Psoas muscle (tissue), 8 donors: Measurements from ENCODE around the gene ATP9A. TPM values are rescaled to one million over a fixed set of nuclear protein-coding genes. Genes with fewer than 3 reads are reported as not detected.

Experiments used
- ATAC-seq, 4 donors: fragments of 200-7000 bp; cut with Tn5 transposase; one replicate each; pipeline ENCODE4 v1.9.1; 2020; ENCODE audit warnings: moderate library complexity in 3 of 4, mild to moderate bottlenecking in 2 of 4
- DNase-seq, 2 donors: peaks; one replicate each; pipeline ENCODE4 v3.0.0-alpha.2; 2020
- H3K27ac ChIP-seq: fragments of 200-600 bp; one replicate; pipeline ENCODE4 v1.8.0; 2022
- H3K27me3 ChIP-seq, 3 donors: fragments of 200-600 bp in 1 of 3; one replicate each; pipeline versions ENCODE4 v1.6.1 to v1.8.0; 2013 to 2022; ENCODE audit warnings: low read length in 2 of 3, mild to moderate bottlenecking in 2 of 3, moderate library complexity in 1 of 3; ENCODE audit not compliant: insufficient read depth in 3 of 3
- H3K36me3 ChIP-seq, 2 donors: fragments of 200-600 bp in 1 of 2; one replicate each; pipeline versions ENCODE4 v1.6.1 to v1.8.0; 2013 to 2022; ENCODE audit warnings: low read depth in 1 of 2, mild to moderate bottlenecking in 1 of 2, moderate library complexity in 1 of 2; ENCODE audit not compliant: insufficient read depth in 1 of 2
- H3K4me1 ChIP-seq: fragments of 200-600 bp; one replicate; pipeline ENCODE4 v1.8.0; 2022
- H3K4me3 ChIP-seq: fragments of 200-600 bp; one replicate; pipeline ENCODE4 v1.8.0; 2022; ENCODE audit warnings: mild to moderate bottlenecking
- H3K9me3 ChIP-seq: fragments of 200-600 bp; one replicate; pipeline ENCODE4 v1.8.0; 2022
- WGBS, 3 donors: extraction: QIAGEN DNeasy Blood & Tissue Kit; methylation state at CpG; one replicate each; pipeline versions ENCODE4 v1.1.6 to v1.1.7; 2013; 5-methylcytosine and 5-hydroxymethylcytosine counted together
- intact Hi-C, 2 donors: fragments of 100-400 bp; cut with DNase I; formaldehyde crosslinking; loops; one replicate each; pipeline versions ENCODE4 v1.11.0 to v1.14.2; 2022
- polyA plus RNA-seq, 3 donors: library from polyadenylated mRNA; stranded (reverse); fragments of 200-250 nt; gene quantifications; one replicate each; pipeline ENCODE4 v1.2.3, GENCODE V29; 2013
- total RNA-seq, 4 donors: library from RNA; stranded (reverse); fragmentation: NEBNext Ultra II Directional in 2 of 4; extraction: Animal tissue kit (Norgen Biotek cat#: 25700) in 2 of 4; gene quantifications; one replicate each; pipeline versions ENCODE4 v1.2.1 to v1.2.4, GENCODE V29; 2021 to 2023
- TF ChIP-seq, protein P1 (sequence below): fragments of 200-600 bp; IDR thresholded peaks from one replicate; pipeline ENCODE4 v1.8.0; 2022; ENCODE audit warnings: antibody characterized with exemption
- donor health status: healthy with polysubstance abuse.
- donor health status: DM: no; HTN: no; CAD: no; lungs with moderate emphysema.
- donor health status: Bipolar disorder and iron deficiency.
- donor health status: healthy.
- donor health status: DM: yes; HTN: yes; CAD: no.
- donor health status: DM: no; HTN: no; CAD: no.
- donor health status: DM: no; HTN: no; CAD: no.
- donor health status: DM: yes; HTN: yes; CAD: no.

Gene ATP9A
- total and polyA plus RNA-seq, 7 donors = 1.8 to 42.3 (median 17.2) TPM

DNA sequence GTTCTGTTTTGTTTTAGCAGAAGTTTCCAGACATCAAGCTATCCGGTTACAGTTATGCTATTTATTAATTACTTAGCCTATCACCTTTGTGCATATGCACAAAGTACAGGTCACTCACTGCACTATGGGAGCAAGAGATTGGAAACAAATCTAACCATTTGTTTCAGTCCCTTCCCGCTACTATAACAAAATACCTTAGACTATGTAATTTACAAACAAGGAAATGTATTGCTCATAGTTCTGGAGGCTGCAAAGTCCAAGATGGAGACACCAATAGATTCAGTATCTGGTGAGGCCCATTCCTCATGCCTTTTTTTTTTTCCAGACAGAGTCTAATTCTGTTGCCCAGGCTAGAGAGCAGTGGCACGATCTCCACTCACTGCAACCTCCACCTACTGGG, 35.1 kb downstream of the ATP9A start:
- ATAC-seq (no peak), DNase-seq (no peak)
- H3K36me3 ChIP-seq = no peaks in the 10 kb centered on the region
- H3K4me3 ChIP-seq = no peak overlapping the region
- peaks cover 10% of the 10 kb centered on the region for H3K4me1 ChIP-seq
- H3K9me3 ChIP-seq = no peaks in the 10 kb centered on the region
- intact Hi-C loops = no loop called here
- H3K27ac ChIP-seq = no peak overlapping the region
- TF ChIP-seq, protein P1, sequence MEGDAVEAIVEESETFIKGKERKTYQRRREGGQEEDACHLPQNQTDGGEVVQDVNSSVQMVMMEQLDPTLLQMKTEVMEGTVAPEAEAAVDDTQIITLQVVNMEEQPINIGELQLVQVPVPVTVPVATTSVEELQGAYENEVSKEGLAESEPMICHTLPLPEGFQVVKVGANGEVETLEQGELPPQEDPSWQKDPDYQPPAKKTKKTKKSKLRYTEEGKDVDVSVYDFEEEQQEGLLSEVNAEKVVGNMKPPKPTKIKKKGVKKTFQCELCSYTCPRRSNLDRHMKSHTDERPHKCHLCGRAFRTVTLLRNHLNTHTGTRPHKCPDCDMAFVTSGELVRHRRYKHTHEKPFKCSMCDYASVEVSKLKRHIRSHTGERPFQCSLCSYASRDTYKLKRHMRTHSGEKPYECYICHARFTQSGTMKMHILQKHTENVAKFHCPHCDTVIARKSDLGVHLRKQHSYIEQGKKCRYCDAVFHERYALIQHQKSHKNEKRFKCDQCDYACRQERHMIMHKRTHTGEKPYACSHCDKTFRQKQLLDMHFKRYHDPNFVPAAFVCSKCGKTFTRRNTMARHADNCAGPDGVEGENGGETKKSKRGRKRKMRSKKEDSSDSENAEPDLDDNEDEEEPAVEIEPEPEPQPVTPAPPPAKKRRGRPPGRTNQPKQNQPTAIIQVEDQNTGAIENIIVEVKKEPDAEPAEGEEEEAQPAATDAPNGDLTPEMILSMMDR = no peak
- 92 to 96% (median 95%) methylated on average over 3 of the region's 3 CpGs for WGBS, 3 donors
- no peaks in the 10 kb centered on the region for H3K27me3 ChIP-seq

DNA sequence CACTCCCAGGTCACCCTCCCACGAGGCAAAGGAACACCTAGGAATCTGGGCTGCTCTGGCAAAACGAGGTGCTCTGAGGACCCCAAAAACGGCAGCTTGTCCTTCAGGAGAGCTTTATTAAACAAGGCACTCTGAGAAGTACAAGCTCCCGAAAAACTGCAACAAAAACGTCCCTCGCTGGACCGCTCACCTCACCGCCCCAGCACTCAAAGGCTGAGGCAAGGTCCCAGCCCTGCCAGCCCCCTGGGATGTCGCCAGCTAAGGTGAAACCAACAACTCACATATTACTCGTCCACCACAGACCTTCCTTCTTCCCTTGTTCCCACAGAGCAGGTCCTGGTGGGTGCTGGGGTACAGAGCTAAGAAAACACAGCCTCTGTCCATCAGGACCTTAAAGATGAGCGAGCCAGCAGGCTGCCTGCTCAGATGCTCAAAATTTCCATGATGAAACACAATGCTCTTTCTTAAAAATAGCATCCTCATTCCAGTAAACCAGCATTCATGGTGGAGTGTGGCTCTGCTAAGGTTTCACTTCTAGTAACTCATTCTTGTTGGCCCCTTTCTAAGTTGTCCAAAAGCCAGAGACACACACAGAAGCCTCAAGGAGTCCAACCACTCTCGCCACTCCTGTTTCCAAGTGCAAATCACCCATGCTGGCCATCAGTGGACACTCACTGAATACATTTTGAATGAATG, 35.9 kb downstream of the ATP9A start:
- Histone ChIP-seq H3K4me3 (peak overlapping the region; percentile 34), H3K27me3 (no peaks in the 10 kb centered on the region), H3K9me3 (no peaks in the 10 kb centered on the region), H3K36me3 (no peaks in the 10 kb centered on the region), H3K4me1 (peaks cover 10% of the 10 kb centered on the region), H3K27ac (peak overlapping the region; percentile 59)
- TF ChIP-seq, protein P1 = no peak
- intact Hi-C loops = no loop called here
- WGBS, 3 donors = 28 to 35% (median 32%) methylated on average over 12 of the region's 12 CpGs
- peak; percentile 70 to 79 (median 78) for ATAC-seq
- DNase-seq = peak in 1 of 2 donors; percentile 23

DNA sequence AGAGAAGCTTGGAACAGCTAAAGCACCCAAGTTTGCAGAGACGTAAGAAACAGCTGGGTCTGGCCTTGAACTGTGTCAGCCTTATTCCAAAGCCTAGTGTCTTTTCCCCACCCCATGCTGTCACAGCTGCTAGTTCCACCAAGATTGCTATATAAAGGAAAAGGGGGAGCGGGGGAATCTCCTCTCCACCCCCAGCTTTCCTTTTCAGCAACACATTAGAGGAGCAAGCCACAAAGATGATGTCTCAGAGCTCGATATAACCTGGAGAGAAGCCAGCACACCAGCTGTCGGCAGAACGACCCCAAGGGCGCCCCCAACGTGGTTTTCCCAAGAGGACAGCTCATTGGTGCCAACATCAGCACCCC, 36.5 kb downstream of the ATP9A start:
- no peak for DNase-seq
- Histone ChIP-seq H3K36me3 (no peaks in the 10 kb centered on the region), H3K4me1 (peaks cover 10% of the 10 kb centered on the region), H3K4me3 (peak overlapping the region; percentile 34), H3K9me3 (no peaks in the 10 kb centered on the region), H3K27ac (peak overlapping the region; percentile 59), H3K27me3 (no peaks in the 10 kb centered on the region)
- intact Hi-C loops = no loop called here
- peak; percentile 17 to 54 (median 47) for ATAC-seq
- TF ChIP-seq, protein P1 = no peak
- WGBS, 3 donors = 8 to 9% (median 9%) methylated on average over 7 of the region's 7 CpGs

DNA sequence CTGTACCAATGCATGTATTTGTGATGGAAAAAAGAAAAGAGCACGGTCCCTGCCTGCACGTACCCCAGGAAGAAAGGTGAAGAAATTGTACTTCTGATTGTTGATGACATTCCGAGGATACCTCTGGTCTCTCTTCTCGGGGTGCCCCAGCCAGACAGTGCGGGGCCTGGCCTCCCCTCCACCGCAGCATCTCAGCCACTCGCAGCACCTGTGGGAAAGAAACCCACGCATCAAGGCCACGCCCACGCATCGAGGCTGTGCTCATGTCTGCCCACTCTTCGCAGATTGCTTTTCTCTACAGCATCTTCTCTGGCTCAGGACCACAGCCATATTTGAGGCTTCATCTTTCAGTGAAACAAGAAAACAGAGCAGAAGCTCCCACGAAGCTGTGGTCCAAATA, 38.4 kb downstream of the ATP9A start:
- TF ChIP-seq, protein P1 = no peak
- no peak overlapping the region for H3K27ac ChIP-seq
- H3K27me3 ChIP-seq = no peaks in the 10 kb centered on the region
- no peaks in the 10 kb centered on the region for H3K9me3 ChIP-seq
- H3K36me3 ChIP-seq = no peaks in the 10 kb centered on the region
- intact Hi-C loops = no loop called here
- no peak overlapping the region for H3K4me3 ChIP-seq
- ATAC-seq (no peak), DNase-seq (no peak)
- peaks cover 10% of the 10 kb centered on the region for H3K4me1 ChIP-seq
- 94 to 97% (median 95%) methylated on average over 13 of the region's 13 CpGs for WGBS, 3 donors

DNA sequence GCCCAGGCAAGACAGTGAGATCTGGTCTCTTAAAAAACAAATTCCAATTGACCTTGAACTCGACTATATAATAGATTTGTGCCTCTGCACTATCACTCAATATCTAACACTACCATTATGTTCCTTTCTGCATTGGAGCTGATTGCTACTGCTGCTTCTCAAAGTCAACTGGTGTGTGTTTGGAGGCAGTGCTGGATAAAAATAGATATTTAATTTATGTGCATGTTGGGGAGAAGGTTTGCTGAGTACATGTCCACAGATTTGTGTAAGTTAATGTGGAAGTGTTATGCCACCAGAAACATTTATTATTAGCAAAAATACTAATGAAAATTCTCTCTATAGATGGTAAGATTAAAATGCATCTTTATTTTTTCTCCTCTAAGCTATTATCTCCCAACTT, 39.5 kb downstream of the ATP9A start:
- 83 to 96% (median 86%) methylated on average over 1 of the region's 1 CpG for WGBS, 3 donors
- DNase-seq (no peak), ATAC-seq (no peak)
- H3K4me3 ChIP-seq = no peak overlapping the region
- no peaks in the 10 kb centered on the region for H3K9me3 ChIP-seq
- no peaks in the 10 kb centered on the region for H3K27me3 ChIP-seq
- peaks cover 10% of the 10 kb centered on the region for H3K4me1 ChIP-seq
- H3K36me3 ChIP-seq = no peaks in the 10 kb centered on the region
- intact Hi-C loops = no loop called here
- no peak overlapping the region for H3K27ac ChIP-seq
- TF ChIP-seq, protein P1 = no peak
